H9 (cell line): ENCODE data around the gene METTL8. TPM values are rescaled to one million over a fixed set of nuclear protein-coding genes. Genes with fewer than 3 reads are reported as not detected.

Experiments
- DNase-seq: peaks from one replicate; pipeline ENCODE4 v3.0.0-alpha.2; 2017
- H2AFZ ChIP-seq: one replicate; pipeline ENCODE4 v1.6.1; 2013; ENCODE audit warnings: mild to moderate bottlenecking, low read length, control low read depth, moderate library complexity
- H2AK5ac ChIP-seq: 2 replicates; pipeline ENCODE4 v1.6.1; 2013; ENCODE audit warnings: low read length, control low read depth, mixed read lengths; ENCODE audit not compliant: insufficient read length
- H2BK120ac ChIP-seq: one replicate; pipeline ENCODE4 v1.6.1; 2013; ENCODE audit warnings: low read depth, mild to moderate bottlenecking, low read length, control low read depth, inconsistent platforms; ENCODE audit not compliant: poor library complexity, severe bottlenecking
- H2BK12ac ChIP-seq: 2 replicates; pipeline ENCODE4 v1.6.1; 2013; ENCODE audit warnings: low read length, control low read depth, mixed read lengths, low read depth; ENCODE audit not compliant: insufficient read length
- H2BK15ac ChIP-seq: 2 replicates; pipeline ENCODE4 v1.6.1; 2013; ENCODE audit warnings: low read depth, low read length, control low read depth
- H2BK20ac ChIP-seq: one replicate; pipeline ENCODE4 v1.6.1; 2013; ENCODE audit warnings: low read depth, mild to moderate bottlenecking, low read length, control low read depth, inconsistent platforms; ENCODE audit not compliant: poor library complexity, severe bottlenecking
- H2BK5ac ChIP-seq: 2 replicates; pipeline ENCODE4 v1.6.1; 2013; ENCODE audit warnings: low read length, control low read depth, mixed read lengths; ENCODE audit not compliant: insufficient read length
- H3K14ac ChIP-seq: 2 replicates; pipeline ENCODE4 v1.6.1; 2013; ENCODE audit warnings: low read length, control low read depth; ENCODE audit not compliant: insufficient read depth
- H3K18ac ChIP-seq: 2 replicates; pipeline ENCODE4 v1.6.1; 2013; ENCODE audit warnings: low read depth, mild to moderate bottlenecking, mixed read lengths, low read length, control low read depth; ENCODE audit not compliant: insufficient read length
- H3K23ac ChIP-seq: 2 replicates; pipeline ENCODE4 v1.6.1; 2013; ENCODE audit warnings: low read length, control low read depth, mixed read lengths, low read depth; ENCODE audit not compliant: insufficient read length
- H3K23me2 ChIP-seq: 2 replicates; pipeline ENCODE4 v1.6.1; 2013; ENCODE audit warnings: low read depth, mild to moderate bottlenecking, mixed read lengths, low read length, control low read depth; ENCODE audit not compliant: insufficient read length, poor library complexity, severe bottlenecking
- H3K27ac ChIP-seq: 2 replicates; pipeline ENCODE4 v1.5.1; 2013; ENCODE audit warnings: low read length, control low read depth, mixed read lengths, low read depth; ENCODE audit not compliant: insufficient read length
- H3K27me3 ChIP-seq: 2 replicates; pipeline ENCODE4 v1.6.1; 2013; ENCODE audit warnings: low read length, control low read depth, inconsistent platforms; ENCODE audit not compliant: insufficient read depth
- H3K4ac ChIP-seq: 2 replicates; pipeline ENCODE4 v1.6.1; 2013; ENCODE audit warnings: low read depth, mild to moderate bottlenecking, control low read depth, inconsistent platforms, low read length, moderate library complexity
- H3K4me1 ChIP-seq: 2 replicates; pipeline ENCODE4 v1.6.1; 2013; ENCODE audit warnings: low read length, control low read depth, inconsistent platforms; ENCODE audit not compliant: insufficient read depth
- H3K4me2 ChIP-seq: 2 replicates; pipeline ENCODE4 v1.6.1; 2013; ENCODE audit warnings: low read length, control low read depth, mixed read lengths; ENCODE audit not compliant: insufficient read length, insufficient read depth
- H3K56ac ChIP-seq: 2 replicates; pipeline ENCODE4 v1.6.1; 2013; ENCODE audit warnings: low read depth, mild to moderate bottlenecking, mixed read lengths, low read length, control low read depth; ENCODE audit not compliant: insufficient read length
- H3K79me1 ChIP-seq: 2 replicates; pipeline ENCODE4 v1.6.1; 2013; ENCODE audit warnings: low read depth, mild to moderate bottlenecking, moderate library complexity, low read length, control low read depth, inconsistent platforms; ENCODE audit not compliant: insufficient read depth, poor library complexity, severe bottlenecking
- H3K79me2 ChIP-seq: 2 replicates; pipeline ENCODE4 v1.6.1; 2013; ENCODE audit warnings: low read length, control low read depth, inconsistent platforms; ENCODE audit not compliant: insufficient read depth
- H3K9ac ChIP-seq: 2 replicates; pipeline ENCODE4 v1.6.1; 2013; ENCODE audit warnings: low read length, control low read depth, mixed read lengths; ENCODE audit not compliant: insufficient read length; ENCODE audit errors: extremely low read depth
- H3K9me3 ChIP-seq: one replicate; pipeline ENCODE4 v1.6.1; 2013; ENCODE audit warnings: low read depth, low read length, inconsistent platforms; ENCODE audit not compliant: control insufficient read depth
- H3T11ph ChIP-seq: one replicate; pipeline ENCODE4 v1.6.1; 2013; ENCODE audit warnings: mild to moderate bottlenecking, low read length, control low read depth, inconsistent platforms
- H4K20me1 ChIP-seq: one replicate; pipeline ENCODE4 v1.6.1; 2013; ENCODE audit not compliant: control insufficient read depth, insufficient read length, insufficient read depth
- H4K5ac ChIP-seq: 2 replicates; pipeline ENCODE4 v1.6.1; 2013; ENCODE audit warnings: low read depth, mild to moderate bottlenecking, mixed read lengths, low read length, control low read depth; ENCODE audit not compliant: insufficient read length
- H4K8ac ChIP-seq: replicated peaks from 2 replicates; pipeline ENCODE4 v1.6.1; 2013; ENCODE audit warnings: low read length, control low read depth, mixed read lengths, low read depth; ENCODE audit not compliant: insufficient read length
- H4K91ac ChIP-seq: 2 replicates; pipeline ENCODE4 v1.6.1; 2013; ENCODE audit warnings: low read depth, mild to moderate bottlenecking, moderate library complexity, mixed read lengths, low read length, control low read depth; ENCODE audit not compliant: insufficient read length
- H3K27ac Mint-ChIP-seq, 3 experiments: 2 replicates in 2 of 3; 3 replicates in 1 of 3; pipeline ENCODE4 v1.8.0; 2020 to 2021; ENCODE audit warnings: mixed read lengths in 3 of 3, mild to moderate bottlenecking in 1 of 3, moderate library complexity in 1 of 3
- H3K27me3 Mint-ChIP-seq: 2 replicates; pipeline ENCODE4 v1.8.0; 2021; ENCODE audit warnings: low read depth, mild to moderate bottlenecking, moderate library complexity, mixed read lengths
- H3K36me3 Mint-ChIP-seq, 3 experiments: 2 replicates in 2 of 3; 3 replicates in 1 of 3; pipeline ENCODE4 v1.8.0; 2020 to 2021; ENCODE audit warnings: low read depth in 3 of 3, mixed read lengths in 3 of 3; ENCODE audit not compliant: insufficient read depth in 1 of 3
- H3K4me1 Mint-ChIP-seq, 2 experiments: 2 replicates each; pipeline ENCODE4 v1.8.0; 2020; ENCODE audit warnings: mixed read lengths in 2 of 2
- H3K4me3 Mint-ChIP-seq, 2 experiments: 2 replicates in 1 of 2; 3 replicates in 1 of 2; pipeline ENCODE4 v1.8.0; 2020 to 2021; ENCODE audit warnings: mild to moderate bottlenecking in 2 of 2, mixed read lengths in 2 of 2, moderate library complexity in 1 of 2
- H3K9me3 Mint-ChIP-seq, 2 experiments: 2 replicates in 1 of 2; 3 replicates in 1 of 2; pipeline ENCODE4 v1.8.0; 2020; ENCODE audit warnings: mild to moderate bottlenecking in 2 of 2, mixed read lengths in 2 of 2, moderate library complexity in 1 of 2
- CTCF ChIP-seq: fragments of 200-600 bp; sonication (generic); conservative IDR thresholded peaks from 3 replicates; pipeline ENCODE4 v1.8.0; 2021; ENCODE audit warnings: antibody characterized with exemption, mild to moderate bottlenecking
- total RNA-seq: library from RNA; stranded (reverse); gene quantifications from 2 replicates; pipeline ENCODE4 v1.2.1, GENCODE V29; 2021

Gene METTL8
- total RNA-seq, 1 experiment from 2014 or later = 40.9 TPM

- Histone ChIP-seq H3K14ac (no peak overlapping the region), H2BK5ac (no peak overlapping the region), H2BK12ac (no peak overlapping the region), H2BK20ac (no peak overlapping the region), H2BK120ac (no peak overlapping the region), H3K9me3 (no peaks in the 10 kb centered on the region), H3K27ac (no peak overlapping the region), H3K56ac (no peak overlapping the region), H3K79me2 (no peaks in the 10 kb centered on the region), H3T11ph (no peak overlapping the region), H4K8ac (no peak overlapping the region), H3K4me2 (no peak overlapping the region), H3K9ac (no peak overlapping the region), H2AFZ (no peak overlapping the region), H4K20me1 (no peaks in the 10 kb centered on the region), H3K18ac (no peak overlapping the region), H3K23ac (no peak overlapping the region), H2BK15ac (no peak overlapping the region), H3K4me1 (no peaks in the 10 kb centered on the region), H3K27me3 (no peaks in the 10 kb centered on the region), H3K4ac (no peak overlapping the region), H4K5ac (no peak overlapping the region), H4K91ac (no peak overlapping the region), H2AK5ac (no peak overlapping the region), H3K79me1 (no peaks in the 10 kb centered on the region), H3K23me2 (no peaks in the 10 kb centered on the region)
- Mint-ChIP-seq H3K4me3 (no peak overlapping the region), H3K27ac (no peak overlapping the region), H3K4me1 (peaks cover 3% of the 10 kb centered on the region in 2 experiments; a peak in 2 of 4 replicates), H3K27me3 (no peaks in the 10 kb centered on the region), H3K9me3 (peaks cover 4 to 5% of the 10 kb centered on the region in 2 experiments; a peak in 1 of 5 replicates), H3K36me3 (peaks cover 31 to 81% (median 79%) of the 10 kb centered on the region in 3 experiments)
- TF ChIP-seq CTCF = no peak
- no peak for DNase-seq
These were observed 17.3 kb upstream of the METTL8 start for GRCh38 chr2:171451074-171451473.
